Measurements from ENCODE around the gene LIPK.

DNA sequence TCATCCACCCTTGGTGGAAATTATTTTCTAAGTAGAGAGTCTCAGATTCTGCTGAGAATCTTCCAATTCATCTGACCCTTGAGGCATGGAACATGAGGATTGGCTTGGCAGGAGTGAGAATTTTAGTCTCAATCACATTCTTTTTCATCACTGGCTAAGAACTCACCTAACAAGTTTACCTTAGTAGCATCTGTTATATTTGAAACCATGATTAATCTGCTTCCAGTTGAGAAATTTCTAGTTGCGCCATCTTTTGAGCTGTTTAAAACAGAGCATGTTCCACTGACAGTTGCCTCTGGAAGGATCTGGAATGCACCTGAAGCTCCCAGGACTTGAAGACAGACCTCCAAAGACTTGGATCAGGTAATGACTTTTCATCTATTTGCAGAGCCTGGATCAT, at the start of gene LIPK:
- no peak for TF ChIP-seq CTCF (conservative IDR thresholded peaks at IDR 0.05)
- TF ChIP-seq EZH2 (IDR thresholded peaks at IDR 0.05; ENCODE audit: low read depth) = no peak
